ENCODE results near the gene ARHGEF25. TPM values are rescaled to one million over a fixed set of nuclear protein-coding genes. Genes with fewer than 3 reads are reported as not detected.
A peak's percentile ranks its signal among the peaks of the same experiment; 100 is the strongest.

The ARHGEF25 gene
- total and polyA plus RNA-seq, 2 of the 13 experiments (the other 11 are each of a cell fraction or from before 2014, with no cell fraction given), result 11.5 to 12.5 TPM

DNA sequence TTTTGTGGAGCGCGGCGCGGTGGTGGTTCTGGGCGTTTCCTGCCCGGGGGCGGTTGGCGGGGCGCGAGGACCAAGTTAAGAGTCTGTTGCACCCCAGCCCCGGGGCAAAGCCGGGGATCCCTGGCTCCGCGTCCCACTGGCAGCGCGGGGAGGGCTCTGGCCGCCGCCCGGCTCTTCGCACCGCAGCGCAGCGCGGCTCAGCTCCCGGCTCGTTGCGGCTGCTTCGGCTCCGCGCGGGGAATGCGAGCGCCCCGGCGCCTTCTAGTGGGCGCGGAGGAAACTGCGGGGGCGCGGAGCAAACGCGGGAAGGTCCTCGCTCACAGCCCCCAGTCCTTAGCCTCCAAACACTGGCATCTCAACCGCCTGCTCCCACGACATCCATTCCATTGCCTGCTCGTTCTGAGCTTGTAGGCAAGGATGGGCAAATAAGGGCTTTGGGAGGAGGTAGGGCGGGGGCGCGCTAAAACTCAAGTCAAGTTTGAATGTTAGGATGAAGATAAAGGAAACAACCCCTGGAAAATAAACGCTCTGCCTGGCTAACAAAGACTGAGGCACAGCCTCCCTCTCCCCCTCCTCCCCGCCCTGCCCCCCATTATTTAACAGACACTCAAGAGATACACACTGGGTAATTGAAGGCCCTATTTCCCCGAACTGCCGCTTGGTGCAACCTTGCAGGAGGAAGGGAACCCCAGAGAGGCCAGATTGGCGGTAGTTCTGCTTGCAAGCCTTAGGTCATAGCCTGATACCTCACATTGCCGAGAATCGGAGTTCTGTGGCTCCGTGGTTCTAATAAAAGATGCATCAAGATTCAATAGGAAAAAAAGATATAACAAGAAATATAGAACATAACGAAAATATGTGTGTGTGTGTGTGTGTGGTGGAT lies 22.0 kb downstream of the ARHGEF25 start, which contains the start of gene B4GALNT1 (continued):
- TF ChIP-seq, protein P1, sequence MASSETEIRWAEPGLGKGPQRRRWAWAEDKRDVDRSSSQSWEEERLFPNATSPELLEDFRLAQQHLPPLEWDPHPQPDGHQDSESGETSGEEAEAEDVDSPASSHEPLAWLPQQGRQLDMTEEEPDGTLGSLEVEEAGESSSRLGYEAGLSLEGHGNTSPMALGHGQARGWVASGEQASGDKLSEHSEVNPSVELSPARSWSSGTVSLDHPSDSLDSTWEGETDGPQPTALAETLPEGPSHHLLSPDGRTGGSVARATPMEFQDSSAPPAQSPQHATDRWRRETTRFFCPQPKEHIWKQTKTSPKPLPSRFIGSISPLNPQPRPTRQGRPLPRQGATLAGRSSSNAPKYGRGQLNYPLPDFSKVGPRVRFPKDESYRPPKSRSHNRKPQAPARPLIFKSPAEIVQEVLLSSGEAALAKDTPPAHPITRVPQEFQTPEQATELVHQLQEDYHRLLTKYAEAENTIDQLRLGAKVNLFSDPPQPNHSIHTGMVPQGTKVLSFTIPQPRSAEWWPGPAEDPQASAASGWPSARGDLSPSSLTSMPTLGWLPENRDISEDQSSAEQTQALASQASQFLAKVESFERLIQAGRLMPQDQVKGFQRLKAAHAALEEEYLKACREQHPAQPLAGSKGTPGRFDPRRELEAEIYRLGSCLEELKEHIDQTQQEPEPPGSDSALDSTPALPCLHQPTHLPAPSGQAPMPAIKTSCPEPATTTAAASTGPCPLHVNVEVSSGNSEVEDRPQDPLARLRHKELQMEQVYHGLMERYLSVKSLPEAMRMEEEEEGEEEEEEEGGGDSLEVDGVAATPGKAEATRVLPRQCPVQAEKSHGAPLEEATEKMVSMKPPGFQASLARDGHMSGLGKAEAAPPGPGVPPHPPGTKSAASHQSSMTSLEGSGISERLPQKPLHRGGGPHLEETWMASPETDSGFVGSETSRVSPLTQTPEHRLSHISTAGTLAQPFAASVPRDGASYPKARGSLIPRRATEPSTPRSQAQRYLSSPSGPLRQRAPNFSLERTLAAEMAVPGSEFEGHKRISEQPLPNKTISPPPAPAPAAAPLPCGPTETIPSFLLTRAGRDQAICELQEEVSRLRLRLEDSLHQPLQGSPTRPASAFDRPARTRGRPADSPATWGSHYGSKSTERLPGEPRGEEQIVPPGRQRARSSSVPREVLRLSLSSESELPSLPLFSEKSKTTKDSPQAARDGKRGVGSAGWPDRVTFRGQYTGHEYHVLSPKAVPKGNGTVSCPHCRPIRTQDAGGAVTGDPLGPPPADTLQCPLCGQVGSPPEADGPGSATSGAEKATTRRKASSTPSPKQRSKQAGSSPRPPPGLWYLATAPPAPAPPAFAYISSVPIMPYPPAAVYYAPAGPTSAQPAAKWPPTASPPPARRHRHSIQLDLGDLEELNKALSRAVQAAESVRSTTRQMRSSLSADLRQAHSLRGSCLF (CRISPR knock-in tag; IDR thresholded peaks at IDR 0.05; ENCODE audit: borderline replicate concordance), result no peak
- TF ChIP-seq, protein P2, sequence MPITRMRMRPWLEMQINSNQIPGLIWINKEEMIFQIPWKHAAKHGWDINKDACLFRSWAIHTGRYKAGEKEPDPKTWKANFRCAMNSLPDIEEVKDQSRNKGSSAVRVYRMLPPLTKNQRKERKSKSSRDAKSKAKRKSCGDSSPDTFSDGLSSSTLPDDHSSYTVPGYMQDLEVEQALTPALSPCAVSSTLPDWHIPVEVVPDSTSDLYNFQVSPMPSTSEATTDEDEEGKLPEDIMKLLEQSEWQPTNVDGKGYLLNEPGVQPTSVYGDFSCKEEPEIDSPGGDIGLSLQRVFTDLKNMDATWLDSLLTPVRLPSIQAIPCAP (CRISPR knock-in tag; IDR thresholded peaks at IDR 0.05; ENCODE audit: low read depth), result no peak
- TF ChIP-seq SMAD3 (CRISPR knock-in tag; IDR thresholded peaks at IDR 0.05) (no peak), ZNF549 (CRISPR knock-in tag; IDR thresholded peaks at IDR 0.05) (no peak), ZNF468 (CRISPR knock-in tag; IDR thresholded peaks at IDR 0.05) (no peak), ZNF607 (CRISPR knock-in tag; IDR thresholded peaks at IDR 0.05; ENCODE audit: borderline replicate concordance) (peak; percentile 87; the same call in 1 of the 2 replicates), PHF5A (CRISPR knock-in tag; IDR thresholded peaks at IDR 0.05; ENCODE audit: low read depth, unreplicated experiment) (no peak), CCAR2 (optimal IDR thresholded peaks at IDR 0.05; ENCODE audit: low read depth, low read length) (no peak), MIXL1 (CRISPR knock-in tag; IDR thresholded peaks at IDR 0.05) (no peak), ZNF260 (CRISPR knock-in tag; IDR thresholded peaks at IDR 0.05; ENCODE audit: borderline replicate concordance, low read depth) (no peak), ZNF446 (CRISPR knock-in tag; IDR thresholded peaks at IDR 0.05) (peak; percentile 80; the same call in 1 of the 2 replicates), ZNF251 (CRISPR knock-in tag; IDR thresholded peaks at IDR 0.05) (no peak), GZF1 (CRISPR knock-in tag; IDR thresholded peaks at IDR 0.05) (no peak), ZNF644 (CRISPR knock-in tag; IDR thresholded peaks at IDR 0.05; ENCODE audit: low read depth) (no peak)
- TF ChIP-seq, protein P3, sequence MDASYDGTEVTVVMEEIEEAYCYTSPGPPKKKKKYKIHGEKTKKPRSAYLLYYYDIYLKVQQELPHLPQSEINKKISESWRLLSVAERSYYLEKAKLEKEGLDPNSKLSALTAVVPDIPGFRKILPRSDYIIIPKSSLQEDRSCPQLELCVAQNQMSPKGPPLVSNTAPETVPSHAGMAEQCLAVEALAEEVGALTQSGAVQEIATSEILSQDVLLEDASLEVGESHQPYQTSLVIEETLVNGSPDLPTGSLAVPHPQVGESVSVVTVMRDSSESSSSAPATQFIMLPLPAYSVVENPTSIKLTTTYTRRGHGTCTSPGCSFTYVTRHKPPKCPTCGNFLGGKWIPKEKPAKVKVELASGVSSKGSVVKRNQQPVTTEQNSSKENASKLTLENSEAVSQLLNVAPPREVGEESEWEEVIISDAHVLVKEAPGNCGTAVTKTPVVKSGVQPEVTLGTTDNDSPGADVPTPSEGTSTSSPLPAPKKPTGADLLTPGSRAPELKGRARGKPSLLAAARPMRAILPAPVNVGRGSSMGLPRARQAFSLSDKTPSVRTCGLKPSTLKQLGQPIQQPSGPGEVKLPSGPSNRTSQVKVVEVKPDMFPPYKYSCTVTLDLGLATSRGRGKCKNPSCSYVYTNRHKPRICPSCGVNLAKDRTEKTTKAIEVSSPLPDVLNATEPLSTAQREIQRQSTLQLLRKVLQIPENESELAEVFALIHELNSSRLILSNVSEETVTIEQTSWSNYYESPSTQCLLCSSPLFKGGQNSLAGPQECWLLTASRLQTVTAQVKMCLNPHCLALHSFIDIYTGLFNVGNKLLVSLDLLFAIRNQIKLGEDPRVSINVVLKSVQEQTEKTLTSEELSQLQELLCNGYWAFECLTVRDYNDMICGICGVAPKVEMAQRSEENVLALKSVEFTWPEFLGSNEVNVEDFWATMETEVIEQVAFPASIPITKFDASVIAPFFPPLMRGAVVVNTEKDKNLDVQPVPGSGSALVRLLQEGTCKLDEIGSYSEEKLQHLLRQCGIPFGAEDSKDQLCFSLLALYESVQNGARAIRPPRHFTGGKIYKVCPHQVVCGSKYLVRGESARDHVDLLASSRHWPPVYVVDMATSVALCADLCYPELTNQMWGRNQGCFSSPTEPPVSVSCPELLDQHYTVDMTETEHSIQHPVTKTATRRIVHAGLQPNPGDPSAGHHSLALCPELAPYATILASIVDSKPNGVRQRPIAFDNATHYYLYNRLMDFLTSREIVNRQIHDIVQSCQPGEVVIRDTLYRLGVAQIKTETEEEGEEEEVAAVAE (CRISPR knock-in tag; IDR thresholded peaks at IDR 0.05; ENCODE audit: borderline replicate concordance), result no peak
- TF ChIP-seq, protein P4, sequence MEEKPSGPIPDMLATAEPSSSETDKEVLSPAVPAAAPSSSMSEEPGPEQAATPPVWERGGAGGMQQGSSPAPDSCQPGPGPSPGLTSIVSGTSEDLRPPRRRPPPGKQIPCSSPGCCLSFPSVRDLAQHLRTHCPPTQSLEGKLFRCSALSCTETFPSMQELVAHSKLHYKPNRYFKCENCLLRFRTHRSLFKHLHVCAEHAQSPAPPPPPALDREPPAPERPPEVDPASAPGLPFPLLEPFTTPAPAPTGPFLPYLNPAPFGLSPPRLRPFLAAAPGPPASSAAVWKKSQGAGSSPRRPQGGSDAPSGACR (CRISPR knock-in tag; IDR thresholded peaks at IDR 0.05), result no peak
- TF ChIP-seq, protein P5, sequence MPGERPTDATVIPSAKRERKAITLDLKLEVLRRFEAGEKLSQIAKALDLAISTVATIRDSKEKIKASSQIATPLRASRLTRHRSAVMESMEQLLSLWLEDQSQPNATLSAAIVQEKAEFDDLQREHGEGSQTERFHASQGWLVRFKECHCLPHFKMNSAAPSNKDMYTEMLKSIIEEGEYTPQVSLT (CRISPR knock-in tag; IDR thresholded peaks at IDR 0.05; ENCODE audit: borderline replicate concordance, low read depth), result no peak
